Epithelial cell of esophagus (primary cell): ENCODE results near the gene PTPRM.
A peak's percentile ranks its signal among the peaks of the same experiment; 100 is the strongest.

Experiments used
- DNase-seq: peaks from one replicate; pipeline ENCODE4 v3.0.0; 2010; ENCODE audit warnings: low read depth
- H3K4me3 ChIP-seq: 2 replicates; pipeline ENCODE4 v1.5.1; 2011; ENCODE audit warnings: mild to moderate bottlenecking, low read length, control low read depth
- CTCF ChIP-seq: IDR thresholded peaks from 2 replicates; pipeline ENCODE4 v1.5.1; 2011; ENCODE audit warnings: low read depth, mild to moderate bottlenecking, low read length, control low read depth, inconsistent platforms; ENCODE audit not compliant: insufficient read depth; ENCODE audit errors: missing control alignments

Gene PTPRM

DNA sequence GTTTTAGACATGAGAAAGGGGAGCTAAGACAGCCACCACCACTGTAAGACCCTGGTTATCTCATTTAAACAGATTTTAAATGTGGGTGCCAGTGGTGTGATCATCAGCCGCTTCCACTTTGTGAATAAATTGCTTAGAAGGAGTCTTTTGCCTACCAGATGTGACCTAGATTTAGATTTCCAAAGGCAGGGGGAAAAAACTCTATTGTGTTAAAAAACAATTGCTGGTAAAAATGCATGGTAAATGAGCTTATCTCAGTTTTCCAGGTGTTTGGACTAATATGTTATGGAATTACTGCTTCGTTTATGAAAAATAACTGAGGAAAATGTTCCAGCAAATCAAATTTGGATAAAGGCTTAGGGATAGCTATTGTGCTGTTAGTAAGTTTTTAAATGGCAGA is 575.8 kb downstream of the PTPRM start:
- no peak for DNase-seq
- H3K4me3 ChIP-seq, result no peak overlapping the region
- no peak for TF ChIP-seq CTCF

DNA sequence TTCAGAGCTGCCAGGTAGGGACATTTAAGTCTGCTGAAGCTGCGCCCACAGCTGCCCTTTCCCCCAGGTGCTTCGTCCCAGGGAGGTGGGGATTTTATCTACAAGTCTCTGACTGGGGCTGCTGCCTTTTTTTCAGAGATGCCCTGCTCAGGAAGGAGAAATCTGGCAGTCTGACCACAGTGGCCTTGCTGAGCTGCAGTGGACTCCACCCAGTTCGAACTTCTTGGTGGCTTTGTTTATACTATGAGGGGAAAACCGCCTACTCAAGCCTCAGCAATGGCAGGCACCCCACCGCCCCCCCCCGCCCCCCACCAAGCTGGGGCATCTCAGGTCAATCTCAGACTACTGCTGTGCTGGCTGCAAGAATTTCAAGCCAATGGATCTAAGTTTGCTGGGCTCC is 584.1 kb downstream of the PTPRM start:
- H3K4me3 ChIP-seq, result no peak overlapping the region
- no peak for DNase-seq
- no peak for TF ChIP-seq CTCF

- no peak for TF ChIP-seq CTCF
- no peak overlapping the region for H3K4me3 ChIP-seq
- DNase-seq, result peak; percentile 43
Measured at GRCh38 chr18:8153887-8154583, 586.9 kb downstream of the PTPRM start.

- TF ChIP-seq CTCF, result no peak
- no peak overlapping the region for H3K4me3 ChIP-seq
- DNase-seq, result peak; percentile 69
Measured at GRCh38 chr18:8162802-8163201, 595.7 kb downstream of the PTPRM start.

- no peak for DNase-seq
- H3K4me3 ChIP-seq, result no peak overlapping the region
Measured at GRCh38 chr18:8163286-8163959, 596.3 kb downstream of the PTPRM start.

DNA sequence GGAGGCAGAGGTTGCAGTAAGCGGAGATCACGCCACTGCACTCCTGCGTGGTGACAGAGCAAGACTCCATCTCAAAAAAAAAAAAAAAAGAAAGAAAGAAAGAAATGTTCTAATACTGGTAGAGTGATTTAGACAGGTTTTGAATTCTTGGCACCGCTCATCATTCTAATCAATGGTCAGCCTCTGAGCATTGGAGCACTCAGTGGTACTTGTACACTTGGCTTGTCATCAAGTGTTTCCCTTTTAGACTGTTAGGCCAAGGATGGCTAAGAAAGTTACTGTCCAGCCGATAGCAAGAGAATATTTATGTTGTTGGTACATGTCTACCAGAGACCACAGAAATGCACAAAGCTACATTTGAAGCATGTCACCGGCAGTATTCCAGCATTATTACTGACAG is 598.0 kb downstream of the PTPRM start:
- no peak for DNase-seq
- H3K4me3 ChIP-seq, result no peak overlapping the region
- TF ChIP-seq CTCF, result no peak

More at GRCh38 chr18:8163286-8163959, 596.3 kb downstream of the PTPRM start:
- TF ChIP-seq CTCF, result no peak
